Fibroblast of skin of right biceps (primary cell): Measurements from ENCODE around the gene STARD5.

Experiments used
- DNase-seq: peaks from one replicate; pipeline ENCODE4 v3.0.0-alpha.2; 2013

The STARD5 gene

GRCh38 chr15:81271761-81272644 is 51.9 kb downstream of the STARD5 start:
- no peak for DNase-seq

DNA sequence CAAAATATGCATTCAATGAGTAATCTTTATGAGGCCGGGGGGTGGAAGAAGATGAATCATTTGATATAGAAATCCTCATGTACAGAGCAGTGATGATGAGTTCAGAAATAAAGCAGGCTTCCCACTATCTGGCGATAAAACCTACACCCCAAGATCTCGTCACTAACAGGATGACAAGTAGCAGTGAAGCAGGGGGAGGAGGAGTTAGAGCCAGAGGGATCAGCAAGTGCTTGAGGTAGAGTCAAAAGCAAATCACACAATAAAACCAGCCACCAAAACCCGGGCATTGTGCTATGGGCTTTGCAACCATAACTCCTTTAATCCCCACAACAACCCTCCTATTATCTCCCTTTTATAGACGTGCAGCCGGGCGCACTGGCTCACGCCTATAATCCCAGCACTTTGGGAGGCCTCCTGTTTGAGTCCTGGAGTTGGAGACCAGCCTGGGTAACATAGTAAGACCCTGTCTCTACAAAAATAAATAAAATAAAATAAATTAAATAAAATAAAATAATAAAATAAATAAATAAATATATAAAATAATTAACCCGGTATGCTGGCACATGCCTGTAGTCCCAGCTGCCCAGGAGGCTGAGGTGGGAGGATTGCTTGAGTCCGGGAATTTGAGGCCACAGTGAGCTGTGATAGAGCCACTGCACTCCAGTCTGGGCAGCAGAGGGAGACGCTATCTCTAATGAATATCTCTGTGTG is 53.0 kb downstream of the STARD5 start:
- peak; percentile 90 for DNase-seq

DNA sequence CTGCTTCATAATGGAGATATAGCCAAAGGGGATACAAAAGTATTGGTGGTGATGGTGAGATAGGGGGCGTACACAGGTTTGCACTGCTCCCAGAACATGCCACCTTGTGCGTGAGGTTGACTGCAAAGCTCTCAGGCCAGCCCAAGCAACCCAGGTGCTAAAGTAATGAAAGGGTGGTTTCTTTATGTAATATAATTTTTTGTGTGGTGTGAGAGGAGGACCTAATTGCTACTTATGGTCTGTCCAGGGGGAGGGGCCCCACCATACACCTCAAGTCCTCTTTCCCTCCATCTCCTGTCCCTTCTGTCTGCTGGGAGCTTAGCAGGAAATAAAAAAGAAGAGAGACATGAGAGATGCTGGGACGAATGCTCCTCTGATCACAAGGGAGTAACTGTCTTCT is 53.8 kb downstream of the STARD5 start:
- DNase-seq: no peak

GRCh38 chr15:81268881-81269601 is 54.9 kb downstream of the STARD5 start:
- DNase-seq: no peak

DNA sequence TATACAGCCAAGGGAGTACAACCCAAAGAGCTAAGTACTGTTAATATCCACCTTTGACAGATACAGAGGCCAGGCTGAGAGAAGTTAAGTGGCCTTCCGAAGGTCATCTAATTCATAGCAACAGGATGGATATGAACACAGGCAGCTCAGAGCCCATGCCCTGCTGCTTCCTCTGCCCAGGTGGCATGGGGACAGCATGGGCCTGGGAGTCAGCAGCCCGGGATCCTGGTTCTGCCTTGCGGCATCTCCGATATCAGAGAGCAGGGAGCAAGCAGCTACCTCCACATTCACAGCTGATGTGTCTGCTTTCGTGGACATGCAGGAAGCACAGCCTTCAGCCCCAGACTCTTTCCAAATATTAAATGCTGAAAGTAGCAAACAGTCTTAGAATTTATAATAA is 55.6 kb downstream of the STARD5 start:
- DNase-seq: no peak

DNA sequence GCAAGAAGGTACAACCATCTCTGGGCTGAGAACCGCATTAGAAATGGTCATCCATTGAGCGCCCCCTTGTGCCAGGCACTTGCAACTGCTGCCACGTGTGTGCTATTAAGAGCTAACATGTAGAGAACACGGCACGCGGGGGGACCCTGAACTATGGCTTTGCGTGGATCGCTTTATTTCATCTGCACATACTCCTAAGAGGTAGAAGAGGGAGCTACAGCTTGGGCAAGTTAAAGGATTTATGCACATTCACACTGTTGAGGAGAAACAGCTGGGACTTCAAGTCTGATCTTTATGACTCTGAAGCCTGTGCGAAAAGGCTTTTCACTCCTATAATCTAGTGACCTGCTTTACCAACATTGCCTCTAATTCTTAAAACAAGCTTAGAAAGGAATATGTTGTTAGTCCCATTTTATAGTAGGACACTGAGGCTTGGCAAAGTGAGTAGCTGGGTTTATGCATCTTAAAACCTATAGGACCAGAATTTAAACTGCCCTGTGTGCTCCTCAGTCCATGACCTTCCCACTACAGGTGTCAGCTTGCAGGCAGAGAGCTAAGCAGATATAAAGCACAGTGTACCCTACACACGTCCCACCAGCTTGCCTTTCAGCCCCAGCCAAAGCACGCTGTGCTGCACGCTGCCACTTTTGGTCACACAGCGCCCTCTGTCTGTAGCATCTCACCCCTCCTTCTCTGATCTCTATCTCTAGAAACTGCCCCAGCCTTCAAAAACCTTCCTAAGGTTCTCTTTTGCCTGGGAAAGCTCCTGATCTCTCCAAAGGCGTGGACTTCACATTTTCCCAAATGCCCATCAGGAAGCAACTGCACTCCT is 57.8 kb downstream of the STARD5 start:
- DNase-seq: peak; percentile 78

GRCh38 chr15:81265256-81265943 is 58.5 kb downstream of the STARD5 start:
- DNase-seq: peak; percentile 20

GRCh38 chr15:81264072-81264857 is 59.7 kb downstream of the STARD5 start:
- no peak for DNase-seq

GRCh38 chr15:81263477-81263876 is 60.5 kb downstream of the STARD5 start:
- no peak for DNase-seq

- DNase-seq: no peak
These were observed 62.6 kb downstream of the STARD5 start for GRCh38 chr15:81261172-81261811.

DNA sequence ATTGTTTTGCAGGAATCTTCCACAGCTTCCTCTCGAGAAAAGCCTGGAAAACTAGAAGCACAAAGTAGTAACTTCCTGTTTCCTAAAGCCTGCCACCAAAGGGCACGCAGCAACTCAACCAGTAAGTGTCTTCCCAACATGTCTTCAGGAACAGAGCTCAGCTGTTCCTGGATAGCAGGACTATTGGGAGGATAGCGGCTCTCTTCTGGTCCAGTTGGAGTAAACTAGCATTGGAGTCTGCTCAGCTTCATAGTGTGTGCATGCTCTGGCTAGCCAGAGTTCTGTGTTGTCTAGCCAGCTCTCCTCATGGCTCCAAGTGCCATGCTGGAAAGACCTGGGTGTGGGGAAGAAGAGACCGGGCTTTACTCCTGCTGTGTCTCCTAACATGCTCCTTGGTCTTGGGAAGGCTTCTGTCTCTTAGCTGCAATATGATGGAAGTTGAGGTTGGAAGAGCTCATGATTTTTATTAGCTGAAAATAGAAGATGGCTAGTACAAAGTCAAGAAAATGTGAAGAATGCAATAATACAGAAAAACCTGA is 64.1 kb downstream of the STARD5 start:
- no peak for DNase-seq
